Measurements from ENCODE around the gene GOLGA6L7. TPM values are rescaled to one million over a fixed set of nuclear protein-coding genes. Genes with fewer than 3 reads are reported as not detected.
"Not testable (repeated sequence)": the region's sequence is repeated elsewhere in the genome, so short reads cannot be mapped to it uniquely, and the experiment has no call there.

Gene GOLGA6L7
- not detected in 2 replicates for total RNA-seq

- DNase-seq (ENCODE audit: insufficient read length, low spot score, missing footprints), result peak; percentile 39
- H3K4me1 ChIP-seq (ENCODE audit: insufficient read depth, low read length); H3K27me3 ChIP-seq (ENCODE audit: insufficient read depth, low read length); H3K27ac ChIP-seq (ENCODE audit: low read depth, low read length); H3K36me3 ChIP-seq (ENCODE audit: insufficient read depth, low read length); H2AFZ ChIP-seq (ENCODE audit: low read length); H3K4me3 ChIP-seq (ENCODE audit: insufficient read depth, low read length); H3K79me2 ChIP-seq (ENCODE audit: insufficient read depth, low read length); H3K4me2 ChIP-seq (ENCODE audit: insufficient read depth, low read length); H3K9me3 ChIP-seq (ENCODE audit: low read depth, low read length); H4K20me1 ChIP-seq (ENCODE audit: insufficient read depth, low read length): not testable (repeated sequence)
These were observed at the start of gene GOLGA6L7 for GRCh38 chr15:28848521-28848920. Gene GOLGA6L7, minus strand, starts transcription at chr15:28848644. Its CDS starts 95 bp downstream, at chr15:28848549.

- no peaks in the 10 kb centered on the region for H4K20me1 ChIP-seq (ENCODE audit: insufficient read depth, low read length)
- no peaks in the 10 kb centered on the region for H3K4me1 ChIP-seq (ENCODE audit: insufficient read depth, low read length)
- H2AFZ ChIP-seq (ENCODE audit: low read length), result no peak overlapping the region
- no peak overlapping the region for H3K4me2 ChIP-seq (ENCODE audit: insufficient read depth, low read length)
- no peak for TF ChIP-seq CTCF (IDR thresholded peaks at IDR 0.05; ENCODE audit: extremely low read depth, low read depth, low read length)
- no peak overlapping the region for H3K27ac ChIP-seq (ENCODE audit: low read depth, low read length)
- peaks cover 10% of the 10 kb centered on the region for H3K79me2 ChIP-seq (ENCODE audit: insufficient read depth, low read length)
- no peak overlapping the region for H3K4me3 ChIP-seq (ENCODE audit: insufficient read depth, low read length)
- no peaks in the 10 kb centered on the region for H3K36me3 ChIP-seq (ENCODE audit: insufficient read depth, low read length)
- no peak for DNase-seq (ENCODE audit: insufficient read length, low spot score, missing footprints)
- H3K27me3 ChIP-seq (ENCODE audit: insufficient read depth, low read length), result no peaks in the 10 kb centered on the region
- H3K9me3 ChIP-seq (ENCODE audit: low read depth, low read length), result no peaks in the 10 kb centered on the region
These were observed 49.6 kb upstream of the GOLGA6L7 start for GRCh38 chr15:28897861-28898585.

- H3K4me1 ChIP-seq (ENCODE audit: insufficient read depth, low read length), result no peaks in the 10 kb centered on the region
- peak overlapping the region; percentile 44 for H2AFZ ChIP-seq (ENCODE audit: low read length)
These were observed 48.5 kb upstream of the GOLGA6L7 start for GRCh38 chr15:28896951-28897350.

GRCh38 chr15:28895566-28895965, 47.1 kb upstream of the GOLGA6L7 start:
- Histone ChIP-seq H3K9me3 (ENCODE audit: low read depth, low read length) (no peaks in the 10 kb centered on the region), H3K27me3 (ENCODE audit: insufficient read depth, low read length) (no peaks in the 10 kb centered on the region), H3K4me1 (ENCODE audit: insufficient read depth, low read length) (no peaks in the 10 kb centered on the region), H3K4me2 (ENCODE audit: insufficient read depth, low read length) (no peak overlapping the region), H2AFZ (ENCODE audit: low read length) (no peak overlapping the region), H3K36me3 (ENCODE audit: insufficient read depth, low read length) (no peaks in the 10 kb centered on the region), H4K20me1 (ENCODE audit: insufficient read depth, low read length) (no peaks in the 10 kb centered on the region), H3K27ac (ENCODE audit: low read depth, low read length) (no peak overlapping the region), H3K4me3 (ENCODE audit: insufficient read depth, low read length) (no peak overlapping the region), H3K79me2 (ENCODE audit: insufficient read depth, low read length) (peaks cover 14% of the 10 kb centered on the region)
- DNase-seq (ENCODE audit: insufficient read length, low spot score, missing footprints), result no peak
- no peak for TF ChIP-seq CTCF (IDR thresholded peaks at IDR 0.05; ENCODE audit: extremely low read depth, low read depth, low read length)

More at GRCh38 chr15:28896951-28897350, 48.5 kb upstream of the GOLGA6L7 start:
- no peaks in the 10 kb centered on the region for H3K27me3 ChIP-seq (ENCODE audit: insufficient read depth, low read length)
- H3K9me3 ChIP-seq (ENCODE audit: low read depth, low read length), result no peaks in the 10 kb centered on the region
- H3K27ac ChIP-seq (ENCODE audit: low read depth, low read length), result peak overlapping the region; percentile 27
- H3K4me2 ChIP-seq (ENCODE audit: insufficient read depth, low read length), result no peak overlapping the region
- no peak for TF ChIP-seq CTCF (IDR thresholded peaks at IDR 0.05; ENCODE audit: extremely low read depth, low read depth, low read length)
- DNase-seq (ENCODE audit: insufficient read length, low spot score, missing footprints), result peak; percentile 96
- no peak overlapping the region for H3K4me3 ChIP-seq (ENCODE audit: insufficient read depth, low read length)
- no peaks in the 10 kb centered on the region for H4K20me1 ChIP-seq (ENCODE audit: insufficient read depth, low read length)
- no peaks in the 10 kb centered on the region for H3K36me3 ChIP-seq (ENCODE audit: insufficient read depth, low read length)
- H3K79me2 ChIP-seq (ENCODE audit: insufficient read depth, low read length), result peaks cover 14% of the 10 kb centered on the region

Measured in osteoblast (primary cell).